Trophoblast cell (in vitro differentiated cells and primary cell): ENCODE measurements around the gene FUT2.

Experiments used
- DNase-seq, 2 donors: peaks; one replicate each; pipeline ENCODE4 v3.0.0-alpha.2; 2016
- H2AFZ ChIP-seq: 2 replicates; pipeline ENCODE4 v1.6.1; 2013; ENCODE audit warnings: low read length, moderate library complexity, mild to moderate bottlenecking; ENCODE audit not compliant: insufficient read depth, poor library complexity
- H2AK5ac ChIP-seq: 2 replicates; pipeline ENCODE4 v1.6.1; 2013; ENCODE audit warnings: mild to moderate bottlenecking, low read length
- H2BK120ac ChIP-seq: 2 replicates; pipeline ENCODE4 v1.6.1; 2013; ENCODE audit warnings: low read length, mild to moderate bottlenecking, moderate library complexity; ENCODE audit not compliant: insufficient read depth, poor library complexity
- H2BK12ac ChIP-seq: 2 replicates; pipeline ENCODE4 v1.6.1; 2013; ENCODE audit warnings: mild to moderate bottlenecking, low read length, moderate library complexity
- H2BK5ac ChIP-seq: 2 replicates; pipeline ENCODE4 v1.6.1; 2013; ENCODE audit warnings: low read length, low read depth, moderate library complexity, mild to moderate bottlenecking; ENCODE audit not compliant: poor library complexity
- H3K14ac ChIP-seq: 2 replicates; pipeline ENCODE4 v1.6.1; 2013; ENCODE audit warnings: mild to moderate bottlenecking, low read length
- H3K18ac ChIP-seq: 2 replicates; pipeline ENCODE4 v1.6.1; 2013; ENCODE audit warnings: mild to moderate bottlenecking, low read length
- H3K23ac ChIP-seq: 2 replicates; pipeline ENCODE4 v1.6.1; 2013; ENCODE audit warnings: low read length
- H3K27ac ChIP-seq: 2 replicates; pipeline ENCODE4 v1.5.1; 2013; ENCODE audit warnings: low read depth, mild to moderate bottlenecking, inconsistent platforms, low read length, moderate library complexity
- H3K27me3 ChIP-seq: 2 replicates; pipeline ENCODE4 v1.6.1; 2013; ENCODE audit warnings: inconsistent platforms, mild to moderate bottlenecking, low read length, moderate library complexity; ENCODE audit not compliant: insufficient read depth
- H3K36me3 ChIP-seq, 2 experiments: 1 replicate in 1 of 2; 2 replicates in 1 of 2; pipeline ENCODE4 v1.6.1; 2013; ENCODE audit warnings: low read length in 2 of 2, mild to moderate bottlenecking in 2 of 2, moderate library complexity in 1 of 2; ENCODE audit not compliant: insufficient read depth in 2 of 2, control insufficient read depth in 1 of 2
- H3K4ac ChIP-seq: 2 replicates; pipeline ENCODE4 v1.6.1; 2013; ENCODE audit warnings: low read depth, mild to moderate bottlenecking, low read length, moderate library complexity
- H3K4me1 ChIP-seq, 2 experiments: 1 replicate in 1 of 2; 2 replicates in 1 of 2; pipeline ENCODE4 v1.6.1; 2013; ENCODE audit warnings: low read length in 2 of 2, mild to moderate bottlenecking in 2 of 2, moderate library complexity in 1 of 2; ENCODE audit not compliant: insufficient read depth in 2 of 2, control insufficient read depth in 1 of 2
- H3K4me2 ChIP-seq: 2 replicates; pipeline ENCODE4 v1.6.1; 2013; ENCODE audit warnings: inconsistent platforms, mild to moderate bottlenecking, low read length, moderate library complexity
- H3K4me3 ChIP-seq: 2 replicates; pipeline ENCODE4 v1.5.1; 2013; ENCODE audit warnings: mild to moderate bottlenecking, low read depth, low read length, inconsistent platforms
- H3K79me1 ChIP-seq: one replicate; pipeline ENCODE4 v1.6.1; 2013; ENCODE audit warnings: low read length
- H3K79me2 ChIP-seq: 2 replicates; pipeline ENCODE4 v1.6.1; 2013; ENCODE audit warnings: low read length, mild to moderate bottlenecking; ENCODE audit not compliant: control insufficient read depth, insufficient read depth, poor library complexity
- H3K9ac ChIP-seq: 2 replicates; pipeline ENCODE4 v1.6.1; 2013; ENCODE audit warnings: mild to moderate bottlenecking, low read length
- H3K9me3 ChIP-seq: 2 replicates; pipeline ENCODE4 v1.6.1; 2013; ENCODE audit warnings: low read depth, mild to moderate bottlenecking, control low read depth, inconsistent platforms, low read length; ENCODE audit not compliant: insufficient read depth
- H4K12ac ChIP-seq: 2 replicates; pipeline ENCODE4 v1.6.1; 2013; ENCODE audit warnings: low read depth, mild to moderate bottlenecking, low read length, moderate library complexity
- H4K8ac ChIP-seq: 2 replicates; pipeline ENCODE4 v1.6.1; 2013; ENCODE audit warnings: low read depth, mild to moderate bottlenecking, low read length, moderate library complexity
- H4K91ac ChIP-seq: one replicate; pipeline ENCODE4 v1.6.1; 2013; ENCODE audit warnings: low read depth, mild to moderate bottlenecking, low read length, moderate library complexity
- WGBS: extraction: QIAGEN DNeasy Blood & Tissue Kit; methylation state at CpG from one replicate; pipeline ENCODE4 v1.1.7; 2013; ENCODE audit warnings: missing lambda C conversion rate; ENCODE audit not compliant: insufficient read length, insufficient coverage; ENCODE audit errors: extremely low coverage; 5-methylcytosine and 5-hydroxymethylcytosine counted together

FUT2 gene

GRCh38 chr19:48718711-48719231, 23.0 kb downstream of the FUT2 start:
- Histone ChIP-seq H3K18ac (no peak overlapping the region), H2BK120ac (no peak overlapping the region), H3K36me3 (no peaks in the 10 kb centered on the region), H3K14ac (no peak overlapping the region), H3K4ac (no peak overlapping the region), H3K4me1 (peaks cover 8 to 14% of the 10 kb centered on the region in 2 experiments), H4K12ac (no peak overlapping the region), H3K4me3 (no peak overlapping the region), H3K23ac (no peak overlapping the region), H3K9ac (no peak overlapping the region), H2AK5ac (no peak overlapping the region), H3K4me2 (no peak overlapping the region), H3K27me3 (no peaks in the 10 kb centered on the region), H4K8ac (no peak overlapping the region), H2BK5ac (no peak overlapping the region), H3K79me2 (peaks cover 4% of the 10 kb centered on the region), H2AFZ (no peak overlapping the region), H2BK12ac (no peak overlapping the region), H4K91ac (no peak overlapping the region), H3K79me1 (peaks cover 8% of the 10 kb centered on the region), H3K9me3 (no peaks in the 10 kb centered on the region), H3K27ac (no peak overlapping the region)
- WGBS = no CpG with 5 or more reads among the region's 15 CpGs
- DNase-seq = no peak

GRCh38 chr19:48719263-48720171, 23.7 kb downstream of the FUT2 start, which contains the start of gene MAMSTR:
Gene MAMSTR (minus strand): TSS chr19:48719725. CDS start chr19:48719031, 694 bp downstream.
- Histone ChIP-seq H3K14ac (no peak within 1 kb of the TSS), H2AFZ (peak within 1 kb of the TSS; percentile 30), H2BK120ac (no peak within 1 kb of the TSS), H3K4me2 (peak within 1 kb of the TSS; percentile 34), H3K36me3 (no peaks in the 10 kb centered on the region), H3K4me1 (peaks cover 8 to 14% of the 10 kb centered on the region in 2 experiments), H2BK5ac (no peak within 1 kb of the TSS), H4K8ac (peak within 1 kb of the TSS; percentile 73), H4K91ac (no peak within 1 kb of the TSS), H3K9ac (no peak within 1 kb of the TSS), H3K4ac (no peak within 1 kb of the TSS), H2BK12ac (no peak within 1 kb of the TSS), H3K9me3 (no peaks in the 10 kb centered on the region), H3K23ac (no peak within 1 kb of the TSS), H4K12ac (peak within 1 kb of the TSS; percentile 59), H3K4me3 (no peak within 1 kb of the TSS), H3K18ac (no peak within 1 kb of the TSS), H2AK5ac (no peak within 1 kb of the TSS), H3K27ac (no peak within 1 kb of the TSS), H3K27me3 (no peaks in the 10 kb centered on the region), H3K79me2 (peaks cover 3% of the 10 kb centered on the region), H3K79me1 (peaks cover 6% of the 10 kb centered on the region)
- no CpG with 5 or more reads among the region's 33 CpGs for WGBS
- no peak for DNase-seq

- Histone ChIP-seq H2BK120ac (no peak overlapping the region), H3K4ac (no peak overlapping the region), H3K79me1 (peaks cover 3% of the 10 kb centered on the region), H3K9me3 (no peaks in the 10 kb centered on the region), H3K27me3 (no peaks in the 10 kb centered on the region), H3K4me1 (peaks cover 6 to 9% of the 10 kb centered on the region in 2 experiments), H2AK5ac (no peak overlapping the region), H3K4me3 (no peak overlapping the region), H3K18ac (no peak overlapping the region), H2BK12ac (no peak overlapping the region), H4K91ac (no peak overlapping the region), H3K9ac (no peak overlapping the region), H3K27ac (no peak overlapping the region), H3K36me3 (no peaks in the 10 kb centered on the region), H4K8ac (peak overlapping the region; percentile 73), H4K12ac (peak overlapping the region; percentile 59), H3K23ac (no peak overlapping the region), H2AFZ (peak overlapping the region; percentile 30), H2BK5ac (no peak overlapping the region), H3K4me2 (peak overlapping the region; percentile 34), H3K14ac (no peak overlapping the region), H3K79me2 (no peaks in the 10 kb centered on the region)
- no peak for DNase-seq
- no CpG with 5 or more reads among the region's 12 CpGs for WGBS
Measured at GRCh38 chr19:48720251-48720612, 24.5 kb downstream of the FUT2 start.

- H3K14ac ChIP-seq = peak overlapping the region; percentile 43
- H3K23ac ChIP-seq = no peak overlapping the region
- peak; percentile 100 for DNase-seq
- H4K91ac ChIP-seq = peak overlapping the region; percentile 40
- peak overlapping the region; percentile 19 for H2BK120ac ChIP-seq
- peak overlapping the region; percentile 75 for H4K8ac ChIP-seq
- no peak overlapping the region for H3K4ac ChIP-seq
- no peaks in the 10 kb centered on the region for H3K36me3 ChIP-seq
- H2BK12ac ChIP-seq = no peak overlapping the region
- H3K27ac ChIP-seq = peak overlapping the region; percentile 4
- H3K4me2 ChIP-seq = peak overlapping the region; percentile 66
- H3K9me3 ChIP-seq = no peaks in the 10 kb centered on the region
- peak overlapping the region; percentile 47 for H4K12ac ChIP-seq
- peak overlapping the region; percentile 74 for H2AFZ ChIP-seq
- no peak overlapping the region for H2AK5ac ChIP-seq
- H3K4me1 ChIP-seq = peaks cover 6 to 9% of the 10 kb centered on the region in 2 experiments
- peaks cover 3% of the 10 kb centered on the region for H3K79me1 ChIP-seq
- no peaks in the 10 kb centered on the region for H3K79me2 ChIP-seq
- H3K9ac ChIP-seq = peak overlapping the region; percentile 37
- no CpG with 5 or more reads among the region's 42 CpGs for WGBS
- no peaks in the 10 kb centered on the region for H3K27me3 ChIP-seq
- peak overlapping the region; percentile 28 for H3K18ac ChIP-seq
- H3K4me3 ChIP-seq = peak overlapping the region; percentile 77
- H2BK5ac ChIP-seq = no peak overlapping the region
Measured at GRCh38 chr19:48720613-48721296, 25.0 kb downstream of the FUT2 start.
